ENCODE results near the gene MPDU1.
"Not testable (repeated sequence)": the region's sequence is repeated elsewhere in the genome, so short reads cannot be mapped to it uniquely, and the experiment has no call there.

Gene MPDU1

DNA sequence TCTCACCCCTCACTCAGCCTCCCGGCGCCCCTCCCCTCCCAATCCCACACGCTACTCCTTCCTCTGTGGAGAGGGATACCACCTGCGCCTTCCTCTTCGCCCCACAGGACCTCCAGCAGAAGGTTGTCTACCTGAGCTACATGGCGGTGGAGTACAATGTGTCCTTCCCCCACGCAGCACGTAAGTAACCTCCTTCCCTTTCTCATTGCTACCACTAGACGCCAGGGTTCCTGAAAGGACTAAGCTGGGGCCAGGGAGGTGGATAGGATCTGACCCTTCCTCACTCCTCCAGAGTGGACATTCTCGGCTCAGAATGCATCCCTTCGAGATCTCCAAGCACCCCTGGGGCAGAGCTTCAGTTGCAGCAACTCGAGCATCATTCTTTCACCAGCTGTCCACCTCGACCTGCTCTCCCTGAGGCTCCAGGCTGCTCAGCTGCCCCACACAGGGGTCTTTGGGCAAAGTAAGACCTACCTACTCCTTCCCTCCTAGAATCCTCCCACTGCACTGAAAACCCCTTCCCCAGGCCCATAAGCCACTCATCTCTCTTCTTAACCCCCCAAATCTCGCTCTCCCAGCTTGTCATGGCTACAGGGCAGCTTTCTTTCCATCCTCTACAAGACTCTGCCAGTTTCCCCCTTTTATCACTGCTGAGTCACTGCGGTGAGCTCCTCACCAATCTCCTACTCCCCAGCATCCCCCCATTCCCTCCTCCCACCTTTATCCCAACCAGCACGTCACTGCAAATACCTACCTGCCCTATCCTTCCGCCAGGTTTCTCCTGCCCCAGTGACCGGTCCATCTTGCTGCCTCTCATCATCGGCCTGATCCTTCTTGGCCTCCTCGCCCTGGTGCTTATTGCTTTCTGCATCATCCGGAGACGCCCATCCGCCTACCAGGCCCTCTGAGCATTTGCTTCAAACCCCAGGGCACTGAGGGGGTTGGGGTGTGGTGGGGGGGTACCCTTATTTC, 2.8 kb upstream of the MPDU1 start:
- peak; percentile 38 for DNase-seq (ENCODE audit: low spot score)

DNA sequence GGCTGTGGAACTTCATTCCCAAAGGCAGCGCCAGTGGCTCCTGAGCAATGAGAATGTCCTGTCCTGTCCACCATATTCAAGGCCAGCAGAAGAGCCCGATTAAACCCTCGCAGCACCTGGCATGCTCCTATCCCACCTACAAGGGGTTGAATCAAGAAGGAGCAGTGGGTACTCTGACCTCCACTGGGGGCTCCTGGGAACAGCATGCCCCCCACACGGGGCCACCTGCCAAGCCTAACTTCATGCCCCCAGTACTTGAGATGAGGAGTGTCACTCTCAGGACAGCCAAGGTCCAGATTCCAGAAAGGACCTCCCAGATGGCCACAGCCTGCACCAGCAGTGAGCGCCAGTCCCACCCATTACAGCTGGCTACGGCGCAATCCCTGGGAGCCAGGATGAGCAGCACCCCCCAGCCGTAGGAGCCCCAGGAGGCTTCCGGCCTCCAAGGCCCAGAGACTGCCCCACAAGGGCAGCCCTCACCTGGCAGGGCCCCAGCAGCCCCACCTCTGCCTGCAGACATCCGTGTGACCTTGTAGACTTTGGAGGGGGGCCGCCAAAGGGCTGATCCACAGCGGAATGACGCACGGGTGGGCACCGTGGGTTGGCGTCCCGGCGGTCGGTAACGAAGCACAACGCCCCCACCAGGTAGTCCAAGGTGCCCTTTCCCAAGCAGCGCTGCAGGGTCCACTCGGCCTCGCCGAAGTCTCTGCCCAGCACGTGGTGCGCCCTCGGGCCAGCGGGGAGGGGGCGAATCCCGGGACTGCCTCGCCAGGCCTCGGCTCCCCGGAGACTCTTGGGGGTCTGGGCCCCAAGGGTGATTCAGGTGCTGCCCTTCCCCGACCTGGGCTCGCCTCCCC, 1.0 kb upstream of the MPDU1 start:
- DNase-seq (ENCODE audit: low spot score): no peak

GRCh38 chr17:7586673-7587419, 3.2 kb downstream of the MPDU1 start:
- DNase-seq (ENCODE audit: low spot score): peak; percentile 82

GRCh38 chr17:7587420-7588151, 3.9 kb downstream of the MPDU1 start:
- DNase-seq (ENCODE audit: low spot score): peak; percentile 24

DNA sequence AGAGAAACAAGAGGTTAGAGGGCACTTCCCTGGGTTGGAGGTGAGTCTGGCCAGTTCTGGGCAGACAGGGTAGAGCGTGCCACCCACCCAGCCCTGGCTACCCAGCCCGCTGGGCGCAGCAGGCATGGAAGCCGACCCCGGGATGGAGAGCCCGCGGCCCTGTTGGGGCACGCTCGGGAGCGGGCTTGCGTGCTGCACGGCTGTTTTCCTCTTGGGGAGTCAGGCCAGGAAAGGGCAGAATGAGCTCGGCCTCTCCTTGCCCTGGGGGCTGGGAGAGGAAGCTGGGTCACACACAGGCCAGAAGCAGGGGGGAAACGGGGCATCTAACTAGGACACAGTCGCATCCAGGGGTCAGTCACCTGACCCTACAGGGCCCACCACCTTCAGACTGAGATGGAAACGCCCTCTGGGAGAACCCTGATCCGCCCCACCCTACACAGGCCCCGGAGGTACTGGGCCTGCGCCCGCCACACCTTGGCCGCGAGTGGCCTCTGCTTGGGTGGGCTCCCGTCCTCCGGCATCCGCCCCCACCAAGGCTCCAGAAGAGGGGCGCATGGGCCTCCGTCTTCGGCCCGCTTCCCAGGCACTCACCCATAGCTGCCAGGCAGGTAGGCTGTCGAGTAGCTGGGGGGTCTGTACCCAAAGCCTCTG, 5.0 kb downstream of the MPDU1 start:
- peak; percentile 30 for DNase-seq (ENCODE audit: low spot score)

GRCh38 chr17:7589204-7589868, 5.7 kb downstream of the MPDU1 start:
- DNase-seq (ENCODE audit: low spot score): peak; percentile 92

DNA sequence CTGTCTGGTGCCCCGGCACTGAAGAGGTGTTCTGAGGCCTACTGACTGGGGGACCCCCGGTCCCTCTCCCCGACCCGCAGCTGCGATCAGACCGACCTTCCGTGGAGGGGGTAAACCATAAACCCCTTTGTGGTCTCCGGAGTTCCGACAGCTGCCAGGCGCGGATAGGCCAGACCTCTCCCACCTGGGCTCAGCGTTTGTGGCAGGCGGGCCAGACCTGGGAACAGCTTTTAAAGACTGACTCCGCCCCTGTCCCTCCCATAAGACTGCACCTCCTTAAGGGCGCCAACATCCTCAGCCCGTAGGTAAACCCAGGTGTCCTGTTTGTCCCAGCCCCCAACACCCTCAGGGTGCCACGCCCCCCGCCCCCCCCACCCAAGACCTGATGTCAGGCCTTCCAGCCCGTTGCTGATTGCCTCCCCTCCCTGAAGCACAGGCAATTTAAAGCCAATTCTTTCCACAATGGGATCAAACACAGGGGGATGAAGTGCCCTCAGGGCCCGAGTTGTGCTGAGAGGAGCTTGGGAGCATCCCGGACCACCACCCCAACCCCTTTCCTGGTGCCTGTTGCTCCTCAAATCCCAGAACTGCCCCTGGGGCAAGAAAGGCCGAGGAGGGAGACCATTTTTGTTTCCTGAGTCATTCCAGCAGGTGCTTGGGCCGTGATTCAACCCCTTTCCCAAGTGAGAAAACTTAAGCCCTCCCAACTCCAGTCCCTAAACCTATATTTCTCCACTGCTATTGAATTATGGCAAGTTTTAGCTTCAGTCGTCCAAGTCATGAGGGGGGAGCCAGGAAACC, 6.4 kb downstream of the MPDU1 start, which contains the start of gene SOX15:
SOX15 (minus strand) TSS at position 204 of the 801 bp plus-strand sequence. CDS start 418 bp downstream, outside the sequence.
- DNase-seq (ENCODE audit: low spot score): peak; percentile 30

DNA sequence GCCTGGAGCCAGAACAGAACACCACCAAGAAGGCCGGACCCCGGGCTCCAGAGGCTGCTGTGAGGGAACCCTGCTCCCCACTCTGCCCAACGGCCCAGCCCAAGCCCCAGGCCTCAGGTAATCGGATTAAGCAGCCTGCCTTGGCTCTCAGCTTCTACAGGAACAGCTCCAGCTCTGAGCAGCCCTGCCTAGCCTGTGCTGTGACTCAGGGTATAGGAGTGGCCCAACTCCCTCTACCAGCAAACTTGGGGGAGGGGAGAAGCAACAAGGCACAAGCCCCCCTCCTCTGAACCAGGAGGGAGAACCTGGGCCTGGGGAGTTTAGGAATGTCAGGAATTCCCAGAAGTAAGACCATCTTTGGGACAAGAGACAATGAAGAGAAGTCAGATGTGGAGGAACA, 7.1 kb downstream of the MPDU1 start:
- peak; percentile 44 for DNase-seq (ENCODE audit: low spot score)

DNA sequence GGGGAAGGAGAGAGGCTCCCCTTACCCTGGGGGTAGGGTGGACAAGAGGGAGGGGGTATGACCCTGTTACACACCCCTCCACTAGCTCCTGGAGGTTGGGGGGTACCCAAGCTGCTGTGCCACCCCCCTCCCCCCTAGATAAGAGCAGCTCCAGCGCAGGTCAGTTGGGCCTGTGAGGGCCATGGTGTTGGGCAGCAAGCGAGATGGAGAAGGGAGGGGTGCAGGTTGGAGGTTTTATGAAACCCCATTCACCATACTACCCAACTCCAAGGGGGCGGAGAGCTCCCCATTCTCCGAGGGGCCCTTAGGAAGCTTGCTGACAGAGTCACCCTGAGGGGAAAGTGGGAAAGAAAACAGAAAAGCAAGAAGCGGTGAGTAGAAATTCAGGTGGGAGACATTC, 7.9 kb downstream of the MPDU1 start:
- DNase-seq (ENCODE audit: low spot score): no peak

GRCh38 chr17:7592422-7593021, 8.9 kb downstream of the MPDU1 start:
- DNase-seq (ENCODE audit: low spot score): no peak

DNA sequence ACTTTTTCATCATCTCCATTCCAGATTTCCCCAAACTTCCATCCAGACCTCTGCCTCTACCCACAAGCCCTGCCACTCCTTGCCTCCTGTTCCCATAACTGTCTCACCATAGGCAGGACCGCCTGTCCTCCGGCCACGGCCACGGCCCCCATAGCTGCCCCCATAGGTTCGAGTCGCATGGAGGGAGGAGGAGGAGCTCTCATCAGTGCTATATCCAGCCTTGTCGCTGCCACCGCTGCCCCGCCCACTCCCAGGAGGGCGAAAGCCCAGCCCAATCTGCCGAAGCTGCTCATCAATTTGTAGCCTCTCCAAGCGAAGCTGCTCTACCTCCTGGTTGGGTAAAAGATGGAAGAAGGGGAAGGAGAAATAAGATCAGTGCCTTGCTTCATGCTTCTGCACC, 9.6 kb downstream of the MPDU1 start:
- no peak for DNase-seq (ENCODE audit: low spot score)

- not testable (repeated sequence) for DNase-seq (ENCODE audit: low spot score)
These were observed 13.9 kb downstream of the MPDU1 start for GRCh38 chr17:7597561-7597960.

- DNase-seq (ENCODE audit: low spot score): no peak
These were observed 22.6 kb downstream of the MPDU1 start for GRCh38 chr17:7606280-7606679.

- no peak for DNase-seq (ENCODE audit: low spot score)
These were observed 27.0 kb downstream of the MPDU1 start for GRCh38 chr17:7610641-7611040.

GRCh38 chr17:7611635-7612293, 28.1 kb downstream of the MPDU1 start:
- no peak for DNase-seq (ENCODE audit: low spot score)

GRCh38 chr17:7612294-7612640, 28.6 kb downstream of the MPDU1 start:
- no peak for DNase-seq (ENCODE audit: low spot score)

DNA sequence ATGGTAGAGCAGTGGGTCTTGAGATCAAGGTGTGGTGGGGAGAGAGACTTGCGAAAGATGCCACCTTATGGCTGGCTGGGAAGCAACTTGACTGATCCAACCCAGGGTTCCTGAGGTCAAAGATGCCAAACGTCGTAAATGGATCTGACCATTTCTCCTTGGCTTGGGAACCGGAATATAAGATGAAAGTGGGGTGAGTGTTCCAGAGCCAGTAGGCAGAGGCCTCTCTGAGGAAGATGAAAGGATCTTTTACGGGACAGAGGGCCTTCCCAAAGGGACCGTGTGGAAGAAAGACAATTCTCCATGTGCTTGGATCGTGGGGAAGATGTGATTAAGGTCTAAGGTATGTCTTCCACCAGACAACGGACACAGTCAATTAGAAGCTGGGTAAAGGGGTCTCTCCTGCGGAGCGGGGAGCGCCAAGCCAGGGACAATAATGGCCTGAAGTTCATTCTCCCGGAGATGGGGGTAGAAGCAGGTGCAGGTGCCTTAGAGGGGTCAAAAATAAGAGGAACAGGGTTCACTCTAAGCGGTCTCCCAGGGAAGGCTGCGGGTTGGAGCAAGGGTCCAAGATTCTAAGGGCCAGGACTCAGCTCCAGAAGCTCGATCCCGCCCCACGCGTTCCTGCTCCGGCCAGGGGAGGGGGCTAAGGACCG, 30.2 kb downstream of the MPDU1 start:
- DNase-seq (ENCODE audit: low spot score): peak; percentile 14

Data from cerebellar cortex (tissue), 1 donor.